Gastrocnemius medialis (tissue), 4 donors: ENCODE data around the gene ENAH. TPM values are rescaled to one million over a fixed set of nuclear protein-coding genes. Genes with fewer than 3 reads are reported as not detected.

Experiments
- ATAC-seq, 2 donors: fragments of 150-250 bp; one replicate each; pipeline ENCODE4 v1.9.1; 2016
- DNase-seq, 2 donors: peaks; one replicate each; pipeline ENCODE4 v3.0.0-alpha.2; 2019
- H3K27ac ChIP-seq, 4 donors: fragments of 200-600 bp; sonication (generic); 1 replicate in 1 of 4; 2 replicates in 3 of 4; pipeline ENCODE4 v1.5.1; 2016 to 2018; ENCODE audit warnings: mild to moderate bottlenecking in 2 of 4, moderate library complexity in 1 of 4
- H3K27me3 ChIP-seq, 3 donors: fragments of 200-600 bp; sonication (generic) in 2 of 3; 1 replicate in 1 of 3; 2 replicates in 2 of 3; pipeline versions ENCODE4 v1.5.1 to v1.6.0; 2016 to 2019; ENCODE audit warnings: mild to moderate bottlenecking in 1 of 3, moderate library complexity in 1 of 3
- H3K36me3 ChIP-seq, 2 donors: fragments of 200-600 bp; sonication (generic) in 1 of 2; one replicate each; pipeline ENCODE4 v1.5.1; 2017 to 2018
- H3K4me1 ChIP-seq, 2 donors: fragments of 200-600 bp; sonication (generic) in 1 of 2; one replicate each; pipeline ENCODE4 v1.5.1; 2016 to 2017; ENCODE audit warnings: mild to moderate bottlenecking in 2 of 2
- H3K4me3 ChIP-seq, 4 donors: fragments of 200-600 bp; sonication (generic) in 3 of 4; 1 replicate in 1 of 4; 2 replicates in 3 of 4; pipeline ENCODE4 v1.5.1; 2016 to 2019; ENCODE audit warnings: mild to moderate bottlenecking in 2 of 4
- H3K9me3 ChIP-seq, 3 donors: fragments of 200-600 bp; sonication (generic) in 2 of 3; 1 replicate in 1 of 3; 2 replicates in 2 of 3; pipeline ENCODE4 v1.5.1; 2016 to 2019
- POLR2A ChIP-seq, 2 donors: fragments of 450-650 bp; IDR thresholded peaks; one replicate each; pipeline ENCODE4 v1.6.1; 2017; ENCODE audit warnings: antibody characterized with exemption in 2 of 2, mild to moderate bottlenecking in 2 of 2, moderate library complexity in 2 of 2
- in situ Hi-C, 4 donors: fragments of 200-750 bp; cut with MboI; loops; one replicate each; pipeline versions ENCODE4 v1.15.0 to v1.8.0; 2017; ENCODE audit warnings: low sequenced_read_pairs in 4 of 4
- intact Hi-C: fragments of 100-400 bp; cut with DNase I; formaldehyde crosslinking; loops from one replicate; pipeline ENCODE4 v1.15.1; 2023; ENCODE audit warnings: low total_unique reads
- total RNA-seq, 4 donors: library from RNA; depleted of rRNA; stranded (reverse); fragments of >200 nt; gene quantifications; one replicate each; pipeline versions ENCODE4 v1.1.0 to v1.2.3, GENCODE V29; 2016
- TF ChIP-seq, protein P1 (sequence below), 5 experiments: fragments of 450-650 bp in 3 of 5; fragments of 200-600 bp in 2 of 5; sonication (generic) in 2 of 5; IDR thresholded peaks in 4 of 5; conservative IDR thresholded peaks in 1 of 5; 1 replicate in 4 of 5; 2 replicates in 1 of 5; pipeline ENCODE4 v1.5.1; 2016 to 2019; ENCODE audit warnings: antibody characterized with exemption in 5 of 5, mild to moderate bottlenecking in 3 of 5, moderate library complexity in 3 of 5

ENAH gene
- total RNA-seq, 4 donors from 2014 or later, result 56.1 to 112 (median 62.2) TPM

DNA sequence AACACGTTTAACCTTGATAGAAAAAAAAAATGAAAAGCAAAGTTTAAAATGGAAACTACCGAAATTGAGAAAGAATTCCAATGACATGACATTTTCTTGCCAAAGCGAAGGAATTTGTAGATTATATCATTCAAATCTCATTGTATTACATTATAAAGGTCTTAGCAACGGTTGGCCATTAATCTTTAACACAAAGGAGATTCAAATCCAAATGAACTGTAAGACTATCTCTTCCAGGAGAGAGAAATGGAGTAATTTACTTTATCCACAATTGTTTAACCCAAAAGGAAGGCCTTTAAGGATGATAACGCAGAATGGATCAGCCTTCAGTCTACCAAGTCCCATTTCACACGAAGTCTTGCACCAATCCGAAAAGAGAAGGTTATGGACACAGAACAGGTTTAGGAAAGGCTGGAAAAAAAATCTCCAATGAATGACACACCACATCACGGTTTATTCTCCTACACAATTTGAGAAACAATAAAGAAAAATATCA, 1.5 kb downstream of the ENAH start:
- in situ Hi-C loops (loop anchor here in 1 of 4 donors (10.0 kb wide), 2 partner anchors 113 to 147 kb away; no protein-coding TSS in a partner anchor), intact Hi-C loops (loop anchor here (5.0 kb wide), 3 partner anchors 144 to 411 kb away; partner anchors contain the start of gene H3-3A)
- TF ChIP-seq POLR2A (IDR thresholded peaks at IDR 0.05), result no peak
- TF ChIP-seq, protein P1, sequence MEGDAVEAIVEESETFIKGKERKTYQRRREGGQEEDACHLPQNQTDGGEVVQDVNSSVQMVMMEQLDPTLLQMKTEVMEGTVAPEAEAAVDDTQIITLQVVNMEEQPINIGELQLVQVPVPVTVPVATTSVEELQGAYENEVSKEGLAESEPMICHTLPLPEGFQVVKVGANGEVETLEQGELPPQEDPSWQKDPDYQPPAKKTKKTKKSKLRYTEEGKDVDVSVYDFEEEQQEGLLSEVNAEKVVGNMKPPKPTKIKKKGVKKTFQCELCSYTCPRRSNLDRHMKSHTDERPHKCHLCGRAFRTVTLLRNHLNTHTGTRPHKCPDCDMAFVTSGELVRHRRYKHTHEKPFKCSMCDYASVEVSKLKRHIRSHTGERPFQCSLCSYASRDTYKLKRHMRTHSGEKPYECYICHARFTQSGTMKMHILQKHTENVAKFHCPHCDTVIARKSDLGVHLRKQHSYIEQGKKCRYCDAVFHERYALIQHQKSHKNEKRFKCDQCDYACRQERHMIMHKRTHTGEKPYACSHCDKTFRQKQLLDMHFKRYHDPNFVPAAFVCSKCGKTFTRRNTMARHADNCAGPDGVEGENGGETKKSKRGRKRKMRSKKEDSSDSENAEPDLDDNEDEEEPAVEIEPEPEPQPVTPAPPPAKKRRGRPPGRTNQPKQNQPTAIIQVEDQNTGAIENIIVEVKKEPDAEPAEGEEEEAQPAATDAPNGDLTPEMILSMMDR (IDR thresholded peaks at IDR 0.05 in 4 of 5, conservative IDR thresholded peaks at IDR 0.05 in 1 of 5), result no peak
- ATAC-seq (no peak), DNase-seq (no peak)
- H3K4me3 ChIP-seq, result peak overlapping the region; percentile 66 to 92 (median 84)
- no peaks in the 10 kb centered on the region for H3K9me3 ChIP-seq
- no peaks in the 10 kb centered on the region for H3K27me3 ChIP-seq
- H3K27ac ChIP-seq, result peak overlapping the region; percentile 97 to 98 (median 98)
- peaks cover 52 to 60% of the 10 kb centered on the region in 2 donors for H3K4me1 ChIP-seq
- H3K36me3 ChIP-seq, result no peaks in the 10 kb centered on the region

- no peak for DNase-seq
- intact Hi-C loops, result loop anchor here (5.0 kb wide), 3 partner anchors 143 to 412 kb away; partner anchors contain the start of gene H3-3A
- Histone ChIP-seq H3K27ac (peak overlapping the region; percentile 97 to 98 (median 98)), H3K36me3 (no peaks in the 10 kb centered on the region), H3K27me3 (no peaks in the 10 kb centered on the region), H3K9me3 (no peaks in the 10 kb centered on the region), H3K4me3 (peak overlapping the region; percentile 66 to 92 (median 84)), H3K4me1 (peaks cover 54 to 60% of the 10 kb centered on the region in 2 donors)
- ATAC-seq, result no peak
- TF ChIP-seq POLR2A (IDR thresholded peaks at IDR 0.05), result no peak
- TF ChIP-seq, protein P1 (IDR thresholded peaks at IDR 0.05 in 4 of 5, conservative IDR thresholded peaks at IDR 0.05 in 1 of 5), result no peak
- in situ Hi-C loops, result loop anchor here in 1 of 4 donors (10.0 kb wide), 2 partner anchors 115 to 145 kb away; no protein-coding TSS in a partner anchor
These were observed 2.7 kb downstream of the ENAH start for GRCh38 chr1:225650179-225650578.

GRCh38 chr1:225645194-225645895, 7.6 kb downstream of the ENAH start:
- TF ChIP-seq, protein P1 (IDR thresholded peaks at IDR 0.05 in 4 of 5, conservative IDR thresholded peaks at IDR 0.05 in 1 of 5), result no peak
- no peak for TF ChIP-seq POLR2A (IDR thresholded peaks at IDR 0.05)
- no peak for DNase-seq
- Histone ChIP-seq H3K4me1 (peaks cover 56 to 60% of the 10 kb centered on the region in 2 donors), H3K27me3 (no peaks in the 10 kb centered on the region), H3K9me3 (no peaks in the 10 kb centered on the region), H3K27ac (peak overlapping the region; percentile 20 to 51 (median 30)), H3K4me3 (no peak overlapping the region), H3K36me3 (no peaks in the 10 kb centered on the region)
- in situ Hi-C loops (no loop called here), intact Hi-C loops (no loop called here)
- no peak for ATAC-seq

DNA sequence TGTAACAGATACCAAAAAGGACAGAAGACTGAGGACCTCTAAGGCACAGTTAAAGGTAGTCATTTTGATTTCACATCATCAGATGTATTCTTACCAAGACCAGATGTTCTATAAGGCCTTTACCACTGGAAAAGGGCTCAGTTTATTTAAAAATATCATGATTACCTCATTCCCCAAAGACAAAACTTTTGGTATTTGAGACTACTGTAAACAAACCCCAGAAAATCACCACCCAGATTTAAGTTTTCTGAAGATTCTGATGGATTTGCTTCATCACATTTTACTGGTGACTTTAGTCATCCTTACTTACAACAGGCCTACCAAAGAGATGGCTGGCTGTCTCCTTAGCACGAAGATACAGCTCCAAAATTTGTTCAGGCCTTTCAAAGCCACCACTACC, 8.3 kb downstream of the ENAH start:
- peak overlapping the region; percentile 20 to 51 (median 30) for H3K27ac ChIP-seq
- no peak for TF ChIP-seq POLR2A (IDR thresholded peaks at IDR 0.05)
- TF ChIP-seq, protein P1 (IDR thresholded peaks at IDR 0.05 in 4 of 5, conservative IDR thresholded peaks at IDR 0.05 in 1 of 5), result no peak
- H3K4me1 ChIP-seq, result peaks cover 52 to 54% of the 10 kb centered on the region in 2 donors
- intact Hi-C loops, result no loop called here
- no peaks in the 10 kb centered on the region for H3K27me3 ChIP-seq
- no peaks in the 10 kb centered on the region for H3K9me3 ChIP-seq
- DNase-seq (no peak), ATAC-seq (no peak)
- in situ Hi-C loops, result no loop called here
- H3K4me3 ChIP-seq, result no peak overlapping the region
- no peaks in the 10 kb centered on the region for H3K36me3 ChIP-seq
